Anterior cingulate cortex (tissue), 58 donors: Measurements from ENCODE around the gene DHRS2.
A peak's percentile ranks its signal among the peaks of the same experiment; 100 is the strongest.
"Not testable (repeated sequence)": the region's sequence is repeated elsewhere in the genome, so short reads cannot be mapped to it uniquely, and the experiment has no call there.

Experiments used
- DNase-seq, 58 donors: peaks; one replicate each; lab custom pipeline; 2025; lab: John Stamatoyannopoulos, UW

The DHRS2 gene

GRCh38 chr14:23636317-23637211, at the start of gene DHRS2:
Gene DHRS2 (plus strand): TSS chr14:23636364. CDS start chr14:23638865, 2,501 bp downstream.
- no peak for DNase-seq

GRCh38 chr14:23588884-23589598, 47.1 kb upstream of the DHRS2 start:
- peak in 55 of 58 donors; percentile 11 to 89 (median 75) for DNase-seq

GRCh38 chr14:23589606-23590005, 46.6 kb upstream of the DHRS2 start:
- DNase-seq: no peak

- no peak for DNase-seq
Measured at GRCh38 chr14:23590198-23590597, 46.0 kb upstream of the DHRS2 start.

GRCh38 chr14:23594191-23594590, 42.0 kb upstream of the DHRS2 start:
- not testable (repeated sequence) for DNase-seq

GRCh38 chr14:23600322-23600707, 35.8 kb upstream of the DHRS2 start:
- DNase-seq: no peak

- no peak for DNase-seq
Measured at GRCh38 chr14:23600806-23601205, 35.4 kb upstream of the DHRS2 start.

GRCh38 chr14:23601424-23601823, 34.7 kb upstream of the DHRS2 start:
- DNase-seq: no peak

GRCh38 chr14:23601845-23602180, 34.4 kb upstream of the DHRS2 start:
- DNase-seq: no peak

GRCh38 chr14:23602181-23603095, 33.7 kb upstream of the DHRS2 start:
- no peak for DNase-seq

- DNase-seq: no peak
Measured at GRCh38 chr14:23603103-23603502, 33.1 kb upstream of the DHRS2 start.

GRCh38 chr14:23604148-23604547, 32.0 kb upstream of the DHRS2 start:
- no peak for DNase-seq

GRCh38 chr14:23604675-23605170, 31.4 kb upstream of the DHRS2 start:
- no peak for DNase-seq

- DNase-seq: no peak
Measured at GRCh38 chr14:23605931-23606585, 30.1 kb upstream of the DHRS2 start.

- peak in 23 of 58 donors; percentile 3 to 45 (median 30) for DNase-seq
Measured at GRCh38 chr14:23608454-23608853, 27.7 kb upstream of the DHRS2 start.

GRCh38 chr14:23609001-23609400, 27.2 kb upstream of the DHRS2 start:
- no peak for DNase-seq

- DNase-seq: not testable (repeated sequence)
Measured at GRCh38 chr14:23609411-23610089, 26.6 kb upstream of the DHRS2 start.

- DNase-seq: no peak
Measured at GRCh38 chr14:23610090-23610814, 25.9 kb upstream of the DHRS2 start.
